ENCODE data around the gene FLNC.
A peak's percentile ranks its signal among the peaks of the same experiment; 100 is the strongest.

The FLNC gene

GRCh38 chr7:128846781-128847444 lies 16.7 kb downstream of the FLNC start:
- no peak for DNase-seq

DNA sequence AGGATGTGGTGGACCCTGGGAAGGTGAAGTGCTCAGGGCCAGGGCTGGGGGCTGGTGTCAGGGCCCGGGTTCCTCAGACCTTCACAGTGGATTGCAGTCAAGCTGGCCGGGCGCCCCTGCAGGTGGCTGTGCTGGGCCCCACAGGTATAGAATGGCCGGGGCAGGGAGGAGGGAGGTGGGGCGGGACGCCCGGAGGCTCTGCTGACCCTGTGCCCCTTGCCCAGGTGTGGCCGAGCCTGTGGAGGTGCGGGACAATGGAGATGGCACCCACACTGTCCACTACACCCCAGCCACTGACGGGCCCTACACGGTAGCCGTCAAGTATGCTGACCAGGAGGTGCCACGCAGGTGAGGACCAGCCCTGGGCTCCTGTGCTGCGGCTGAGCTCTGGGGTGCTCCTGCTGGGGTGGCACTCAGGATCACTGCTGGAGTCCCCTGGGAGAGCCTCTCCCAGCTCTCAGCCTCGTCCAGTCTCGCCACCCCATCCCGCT lies 17.6 kb downstream of the FLNC start:
- DNase-seq, result no peak

- DNase-seq, result no peak
These were observed 18.3 kb downstream of the FLNC start for GRCh38 chr7:128848289-128849155.

DNA sequence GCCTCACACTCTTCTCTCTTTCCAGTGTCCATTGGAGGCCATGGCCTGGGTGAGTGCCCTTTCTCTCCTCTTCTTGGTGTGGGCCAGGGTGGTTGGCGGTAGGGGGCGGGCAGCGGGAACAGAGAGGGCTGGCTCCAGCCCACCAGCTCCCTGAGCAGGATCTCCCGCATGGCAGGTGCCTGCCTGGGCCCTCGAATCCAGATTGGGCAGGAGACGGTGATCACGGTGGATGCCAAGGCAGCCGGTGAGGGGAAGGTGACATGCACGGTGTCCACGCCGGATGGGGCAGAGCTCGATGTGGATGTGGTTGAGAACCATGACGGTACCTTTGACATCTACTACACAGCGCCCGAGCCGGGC lies 18.9 kb downstream of the FLNC start:
- DNase-seq, result no peak

- no peak for DNase-seq
These were observed 19.7 kb downstream of the FLNC start for GRCh38 chr7:128849804-128850490.

DNA sequence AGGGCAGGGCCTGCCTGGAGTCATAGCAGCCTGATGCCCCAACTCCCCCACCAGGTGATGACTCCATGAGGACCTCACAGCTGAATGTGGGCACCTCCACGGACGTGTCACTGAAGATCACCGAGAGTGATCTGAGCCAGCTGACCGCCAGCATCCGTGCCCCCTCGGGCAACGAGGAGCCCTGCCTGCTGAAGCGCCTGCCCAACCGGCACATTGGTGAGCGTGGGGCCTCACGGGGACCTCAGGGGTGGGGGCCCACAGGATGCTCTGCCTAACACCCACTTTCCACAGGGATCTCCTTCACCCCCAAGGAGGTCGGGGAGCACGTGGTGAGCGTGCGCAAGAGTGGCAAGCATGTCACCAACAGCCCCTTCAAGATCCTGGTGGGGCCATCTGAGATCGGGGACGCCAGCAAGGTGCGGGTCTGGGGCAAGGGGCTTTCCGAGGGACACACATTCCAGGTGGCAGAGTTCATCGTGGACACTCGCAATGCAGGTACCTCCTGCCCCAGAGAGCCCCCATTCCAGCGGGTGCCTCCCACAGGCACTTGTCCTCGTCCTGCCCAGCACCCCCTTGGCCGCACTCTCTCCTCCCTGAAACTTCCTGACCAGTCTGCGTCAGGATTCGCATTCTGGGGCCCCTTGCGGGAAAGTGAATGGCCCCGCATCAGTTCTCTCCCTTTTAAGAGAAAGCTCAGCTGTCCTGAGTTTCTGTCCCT lies 22.5 kb downstream of the FLNC start:
- DNase-seq, result no peak

- DNase-seq, result no peak
These were observed 23.6 kb downstream of the FLNC start for GRCh38 chr7:128853799-128854198.

DNA sequence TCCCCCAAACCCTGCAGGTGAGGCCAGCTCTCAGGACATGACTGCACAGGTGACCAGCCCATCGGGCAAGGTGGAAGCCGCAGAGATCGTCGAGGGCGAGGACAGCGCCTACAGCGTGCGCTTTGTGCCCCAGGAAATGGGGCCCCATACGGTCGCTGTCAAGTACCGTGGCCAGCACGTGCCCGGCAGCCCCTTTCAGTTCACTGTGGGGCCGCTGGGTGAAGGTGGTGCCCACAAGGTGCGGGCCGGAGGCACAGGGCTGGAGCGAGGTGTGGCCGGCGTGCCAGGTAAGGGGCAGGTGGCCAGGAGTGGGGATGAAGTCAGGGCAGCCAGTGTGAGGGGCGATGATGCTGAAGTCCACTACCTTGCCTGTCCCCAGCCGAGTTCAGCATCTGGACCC lies 24.2 kb downstream of the FLNC start:
- DNase-seq, result no peak

DNA sequence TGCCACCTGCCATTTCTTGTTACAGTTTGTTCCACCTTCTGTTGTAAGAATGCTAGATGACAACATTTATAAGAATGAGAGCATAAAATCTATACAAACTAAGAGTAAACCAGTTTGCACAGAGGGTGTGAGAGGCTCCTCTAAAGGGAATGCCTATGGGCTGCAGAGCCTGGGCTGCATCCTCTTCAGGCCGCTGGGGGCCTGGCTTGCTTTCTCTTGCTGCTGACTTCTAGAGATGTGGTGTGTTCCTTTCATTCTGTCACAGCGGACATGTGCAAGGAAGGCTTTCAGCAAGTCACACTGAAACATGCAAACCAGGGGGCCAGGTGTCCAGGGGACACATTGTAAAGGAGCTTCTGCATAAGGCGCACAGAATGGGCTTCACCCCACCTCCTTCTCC lies 25.4 kb downstream of the FLNC start:
- DNase-seq, result no peak

DNA sequence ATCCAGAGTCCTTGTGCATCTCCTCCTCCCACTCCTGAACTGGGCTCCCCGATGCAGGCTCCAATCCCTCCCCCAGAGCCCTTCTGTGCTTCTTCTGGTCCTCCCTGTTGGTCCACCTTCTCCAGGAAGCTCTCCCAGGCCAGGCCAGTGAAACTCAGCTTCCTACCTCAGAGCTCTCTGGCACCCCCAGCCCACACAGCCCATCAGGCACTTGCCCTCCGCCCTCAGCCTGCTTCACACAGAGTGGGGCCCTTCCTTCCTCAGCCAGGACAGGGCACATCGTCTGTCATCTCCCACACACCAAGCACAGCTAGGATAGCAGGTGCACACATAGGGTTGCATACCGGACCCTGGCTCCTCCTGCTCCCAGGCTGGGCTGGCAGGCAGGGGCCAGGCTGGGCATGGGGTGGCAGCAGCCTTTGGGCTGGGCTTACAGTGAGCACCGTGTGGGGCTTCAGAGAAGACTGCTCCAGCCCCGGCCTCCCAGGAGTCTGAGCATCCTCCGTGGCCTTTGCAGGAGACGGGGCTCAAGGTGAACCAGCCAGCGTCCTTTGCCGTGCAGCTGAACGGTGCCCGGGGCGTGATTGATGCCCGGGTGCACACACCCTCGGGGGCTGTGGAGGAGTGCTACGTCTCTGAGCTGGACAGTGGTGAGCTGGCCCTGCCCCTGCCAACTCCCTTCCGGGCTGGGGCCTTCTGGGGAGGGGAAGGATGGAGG lies 26.0 kb downstream of the FLNC start:
- DNase-seq, result no peak

- DNase-seq, result no peak
These were observed 28.4 kb downstream of the FLNC start for GRCh38 chr7:128858380-128859231.

- DNase-seq, result no peak
These were observed 29.3 kb downstream of the FLNC start for GRCh38 chr7:128859232-128860157.

- no peak for DNase-seq
These were observed 30.2 kb downstream of the FLNC start for GRCh38 chr7:128860158-128861073.

DNA sequence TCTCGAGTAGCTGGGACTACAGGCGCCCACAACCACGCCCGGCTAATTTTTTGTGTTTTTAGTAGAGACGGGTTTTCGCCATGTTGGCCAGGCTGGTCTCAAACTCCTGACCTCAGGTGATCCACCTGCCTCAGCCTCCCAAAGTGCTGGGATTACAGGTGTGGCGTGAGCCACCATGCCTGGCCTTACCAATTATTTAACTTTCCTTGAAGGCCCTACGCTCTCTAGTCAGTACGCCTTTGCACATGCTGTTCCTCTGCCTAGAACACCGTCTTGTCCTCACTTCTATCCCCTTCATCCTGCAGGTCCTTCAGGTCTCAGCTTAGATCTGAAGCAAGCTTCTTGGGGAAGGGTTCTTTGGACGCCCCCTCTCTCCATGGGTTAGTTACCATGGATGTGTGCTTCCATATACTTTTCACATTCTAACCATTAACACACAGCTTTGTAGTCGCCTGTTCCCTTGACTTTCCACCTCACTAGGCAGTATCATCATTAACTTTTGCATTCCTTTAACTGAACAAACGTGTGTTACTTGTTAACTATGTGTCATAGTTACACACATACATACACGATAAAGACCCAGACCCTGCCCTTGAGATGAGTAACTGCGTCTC lies 31.9 kb downstream of the FLNC start:
- DNase-seq, result no peak

DNA sequence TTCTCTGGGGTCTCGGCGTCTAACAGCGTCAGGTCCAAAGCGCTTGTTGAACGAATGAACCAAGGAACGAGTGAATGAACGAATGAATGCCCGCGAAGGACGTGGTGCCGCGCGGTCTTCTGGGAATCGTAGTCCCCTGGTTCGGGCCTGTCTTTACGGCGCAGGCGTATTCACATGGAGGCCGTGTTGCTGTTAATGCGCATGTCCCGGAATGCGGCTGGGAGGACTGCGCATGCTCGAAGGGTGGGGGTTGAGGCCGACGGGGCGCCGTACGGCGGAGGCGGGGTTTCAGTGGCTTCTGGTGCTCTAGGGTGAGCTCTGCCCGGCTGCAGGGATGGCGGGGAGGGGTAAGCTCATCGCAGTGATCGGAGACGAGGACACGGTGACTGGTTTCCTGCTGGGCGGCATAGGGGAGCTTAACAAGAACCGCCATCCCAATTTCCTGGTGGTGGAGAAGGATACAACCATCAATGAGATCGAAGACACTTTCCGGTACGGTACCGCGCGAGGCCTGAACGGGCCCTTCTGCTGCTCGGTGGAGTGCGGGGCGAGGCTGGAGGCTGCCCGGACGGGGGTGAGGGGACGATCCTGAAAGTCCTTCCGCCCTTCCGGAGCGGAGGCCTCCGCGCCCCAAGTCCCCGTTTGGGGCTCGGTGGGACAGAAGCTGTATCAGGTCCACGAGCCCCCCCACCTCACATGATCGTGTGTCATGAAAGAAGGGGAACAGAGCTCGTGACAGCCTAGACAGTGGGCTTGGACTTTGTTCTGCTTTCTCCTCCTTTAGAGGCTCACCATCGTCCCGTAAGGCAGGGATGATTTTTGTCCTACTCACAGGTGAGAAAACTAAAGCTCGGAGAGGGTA lies 32.6 kb downstream of the FLNC start, which contains the start of gene ATP6V1F:
TSS of gene ATP6V1F (plus strand) at position 286 of the 862 bp plus-strand sequence. CDS start at position 335, 49 bp downstream.
- peak; percentile 100 for DNase-seq

- peak; percentile 48 for DNase-seq
These were observed 33.3 kb downstream of the FLNC start for GRCh38 chr7:128863433-128863989.

- DNase-seq, result no peak
These were observed 35.1 kb downstream of the FLNC start for GRCh38 chr7:128865303-128865702.

Measured in activated T-cell treated with anti-CD3 and anti-CD28 coated beads, Interleukin-2, amount 50 U/mL, for 1 hour (primary cell).